ENCODE data around the gene ZFP1. TPM values are rescaled to one million over a fixed set of nuclear protein-coding genes. Genes with fewer than 3 reads are reported as not detected.

The ZFP1 gene
- total RNA-seq = 10 to 100 TPM; 13.3 to 13.7 TPM

DNA sequence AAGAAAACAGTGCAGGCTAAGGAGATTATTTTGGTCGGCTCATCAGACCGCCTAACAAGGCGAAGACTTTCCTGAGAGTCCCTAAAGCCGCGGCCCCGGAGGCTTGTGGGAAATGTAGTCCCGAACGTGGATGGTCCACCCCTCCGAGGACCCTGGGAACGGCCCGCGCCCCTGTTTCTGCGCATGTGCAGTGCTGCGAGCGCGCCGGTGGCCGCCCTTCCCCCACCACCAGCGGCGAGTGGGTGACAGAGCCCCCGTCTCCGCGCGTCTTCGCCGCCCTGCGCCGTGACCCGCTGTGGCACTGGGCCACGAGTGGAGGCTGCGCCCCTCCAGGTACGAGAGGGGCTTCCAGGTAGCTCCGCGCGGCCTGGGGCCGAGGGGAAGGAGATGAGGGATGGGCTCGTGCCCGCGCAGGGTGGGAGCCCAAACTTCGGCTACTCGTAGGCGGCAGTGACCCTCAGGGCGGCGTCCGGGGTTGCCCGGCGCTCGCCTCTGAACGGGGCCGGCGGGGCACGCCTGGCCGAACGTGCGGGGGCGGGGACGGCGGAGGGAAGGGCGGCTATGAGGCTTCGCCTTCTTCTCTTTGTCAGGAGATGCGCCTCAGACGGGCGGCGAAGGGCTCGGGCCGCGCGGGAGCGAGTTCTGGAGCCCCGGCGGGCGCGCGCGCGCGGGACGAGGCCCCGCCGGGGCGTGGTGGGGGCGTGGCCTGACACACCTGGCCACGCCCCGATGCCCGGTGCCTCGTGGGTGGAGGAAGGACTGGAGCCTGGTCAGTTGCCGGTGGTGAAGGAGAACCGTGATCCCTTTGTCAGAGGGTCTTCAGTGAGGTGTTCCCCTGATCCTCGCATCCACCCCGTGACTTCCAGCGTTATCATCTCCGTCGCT, at the start of gene ZFP1:
Gene ZFP1 (plus strand): TSS at position 214 of the 885 bp plus-strand sequence. CDS start 4,428 bp downstream, outside the sequence.

GRCh38 chr16:75116081-75116910, 32.0 kb upstream of the ZFP1 start, which contains the start of gene LDHD:
LDHD (minus strand) TSS chr16:75116780; CDS start chr16:75116720, 60 bp downstream.

DNA sequence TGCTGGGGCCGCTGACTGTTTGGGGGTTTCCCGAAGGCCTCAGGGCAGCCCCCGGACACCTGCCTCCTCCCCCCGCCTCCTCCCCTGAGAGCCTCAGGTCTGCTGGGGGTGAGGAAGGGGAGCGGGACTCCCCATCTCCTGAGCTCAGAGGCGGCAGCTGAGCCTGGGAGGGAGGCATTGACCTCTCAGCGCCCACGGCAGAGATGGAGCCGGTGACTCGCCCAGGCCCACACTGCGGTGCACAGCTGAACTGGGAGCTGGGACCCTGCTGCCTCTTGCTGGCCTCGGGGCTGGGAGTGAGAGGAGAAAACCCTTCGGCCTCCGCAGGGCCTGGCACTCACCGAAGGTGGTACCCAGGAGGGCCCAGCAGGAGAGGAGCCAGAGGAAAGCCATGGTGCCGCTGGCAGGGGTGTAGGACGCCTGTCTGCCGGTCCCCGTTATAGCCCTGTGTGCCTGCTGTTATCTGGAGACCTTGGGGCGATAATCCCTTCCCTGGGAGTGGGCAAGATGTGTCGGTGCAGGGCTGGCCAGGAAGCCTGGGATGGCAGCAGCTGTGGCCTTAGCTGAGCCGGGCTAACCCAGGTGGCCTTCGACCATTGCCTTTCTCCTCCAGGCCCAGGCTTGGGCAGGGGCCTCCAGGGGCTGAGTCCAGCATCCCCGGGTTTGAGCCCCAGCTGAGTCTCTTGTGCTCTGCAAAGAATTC, 58.6 kb downstream of the ZFP1 start, which contains the start of gene CTRB2:
Gene CTRB2 (minus strand): TSS at position 413 of the 703 bp plus-strand sequence. CDS start 20 bp downstream, at position 393.

GRCh38 chr16:75218256-75219076, 70.1 kb downstream of the ZFP1 start, which contains the start of gene CTRB1:
CTRB1 (plus strand) TSS chr16:75218988; CDS start chr16:75219008, 20 bp downstream.

Other genes starting within 250 kb of the ZFP1 start
- gene WDR59, start 163.4 kb upstream of the ZFP1 start, total RNA-seq = 10 to 100 TPM; 69.4 to 81.5 TPM
- 1 to 10 TPM; 5.0 to 7.2 TPM for gene ZNRF1, start 149.5 kb upstream of the ZFP1 start, total RNA-seq
- under 1 TPM; 0.22 to 0.33 TPM for gene LDHD, start 31.7 kb upstream of the ZFP1 start, total RNA-seq
- not detected for gene CTRB2, start 58.6 kb downstream of the ZFP1 start, total RNA-seq
- gene CTRB1, start 70.5 kb downstream of the ZFP1 start, total RNA-seq = not detected
- not detected for gene BCAR1, start 103.1 kb downstream of the ZFP1 start, total RNA-seq

Data from activated naive CD4-positive, alpha-beta T cell treated with anti-CD3 and anti-CD28 coated beads, Interleukin-2, amount 10 ng/mL, durations not matched to agents 5 hours and 36 hours (primary cell).